H1 (cell line): Measurements from ENCODE around the gene WDR64. TPM values are rescaled to one million over a fixed set of nuclear protein-coding genes. Genes with fewer than 3 reads are reported as not detected.

Source experiments
- BCL11A ChIP-seq, 2 experiments: IDR thresholded peaks; one replicate each; pipeline ENCODE4 v1.6.1; 2011; ENCODE audit warnings: low read depth in 2 of 2, low read length in 2 of 2, mild to moderate bottlenecking in 2 of 2
- CBX8 ChIP-seq: fragments of 300-800, 300-1000 bp; sonication (generic); IDR thresholded peaks from 2 replicates; pipeline ENCODE4 v1.7.1; 2016; ENCODE audit warnings: low read depth, low read length, borderline replicate concordance
- E2F6 ChIP-seq: IDR thresholded peaks from 2 replicates; pipeline ENCODE4 v1.6.1; 2012; ENCODE audit warnings: inconsistent platforms
- MAX ChIP-seq: IDR thresholded peaks from 2 replicates; pipeline ENCODE4 v1.6.1; 2012; ENCODE audit warnings: inconsistent platforms
- SRF ChIP-seq: IDR thresholded peaks from 2 replicates; pipeline ENCODE4 v1.6.1; 2011; ENCODE audit warnings: mild to moderate bottlenecking, low read depth, low read length, moderate library complexity
- TCF12 ChIP-seq: IDR thresholded peaks from 2 replicates; pipeline ENCODE4 v1.6.1; 2011; ENCODE audit warnings: low read depth, mild to moderate bottlenecking, low read length
- polyA plus RNA-seq, 7 experiments: library from polyadenylated mRNA; depleted of rRNA in 3 of 7; stranded (reverse) in 5 of 7; unstranded in 2 of 7; fragments of >200 nt in 5 of 7; fragments of 200-250 nt in 2 of 7; gene quantifications; 1 replicate in 5 of 7; 2 replicates in 1 of 7; 4 replicates in 1 of 7; pipeline versions ENCODE4 v1.2.1 to v1.2.3, GENCODE V29; 2011 to 2013; ENCODE audit warnings: missing spikeins in 2 of 7, mixed read lengths in 2 of 7
- total RNA-seq: library from RNA; stranded (reverse); fragmentation: NEBNext Ultra II Directional; extraction: Animal tissue kit (Norgen Biotek cat#: 25700); gene quantifications from 2 replicates; pipeline ENCODE4 v1.2.1, GENCODE V29; 2021

The WDR64 gene
- total and polyA plus RNA-seq, 2 of the 8 experiments (the other 6 are each of a cell fraction or from before 2014, with no cell fraction given): 0.02 TPM; not detected in 1

- no peak for TF ChIP-seq TCF12
- TF ChIP-seq CBX8: no peak
- TF ChIP-seq SRF: no peak
- TF ChIP-seq BCL11A (IDR thresholded peaks at IDR 0.05; ENCODE audit: low read depth in 2 of 2, low read length in 2 of 2): no peak
- no peak for TF ChIP-seq MAX
- no peak for TF ChIP-seq E2F6
Observed at GRCh38 chr1:241848686-241849344, 196.7 kb downstream of the WDR64 start (continued).
